Fibroblast of skin of right quadriceps (primary cell): ENCODE measurements around the gene CA7.
"Not testable (repeated sequence)": the region's sequence is repeated elsewhere in the genome, so short reads cannot be mapped to it uniquely, and the experiment has no call there.

Experiments
- DNase-seq: peaks from one replicate; pipeline ENCODE4 v3.0.0-alpha.2; 2013

CA7 gene

GRCh38 chr16:66847533-66848067 lies 3.4 kb downstream of the CA7 start:
- DNase-seq, result no peak

GRCh38 chr16:66848172-66848571 lies 4.0 kb downstream of the CA7 start:
- DNase-seq, result no peak

GRCh38 chr16:66849021-66849420 lies 4.8 kb downstream of the CA7 start:
- DNase-seq, result no peak

- DNase-seq, result no peak
Observed at GRCh38 chr16:66849549-66849948, 5.3 kb downstream of the CA7 start.

GRCh38 chr16:66850115-66850815 lies 6.1 kb downstream of the CA7 start:
- DNase-seq, result no peak

GRCh38 chr16:66851166-66851964 lies 7.2 kb downstream of the CA7 start:
- no peak for DNase-seq

GRCh38 chr16:66853261-66854139 lies 9.3 kb downstream of the CA7 start:
- no peak for DNase-seq

GRCh38 chr16:66856184-66856730 lies 12.0 kb downstream of the CA7 start:
- DNase-seq, result no peak

GRCh38 chr16:66856801-66857200 lies 12.6 kb downstream of the CA7 start:
- DNase-seq, result no peak

- no peak for DNase-seq
Observed at GRCh38 chr16:66857437-66857836, 13.2 kb downstream of the CA7 start.

- DNase-seq, result peak; percentile 31
Observed at GRCh38 chr16:66858740-66859396, 14.7 kb downstream of the CA7 start.

GRCh38 chr16:66859397-66860068 lies 15.3 kb downstream of the CA7 start:
- no peak for DNase-seq

GRCh38 chr16:66862023-66862520 lies 17.9 kb downstream of the CA7 start:
- no peak for DNase-seq

GRCh38 chr16:66863707-66864106 lies 19.5 kb downstream of the CA7 start:
- no peak for DNase-seq

GRCh38 chr16:66869424-66869823 lies 25.2 kb downstream of the CA7 start:
- DNase-seq, result no peak

GRCh38 chr16:66871363-66871762 lies 27.1 kb downstream of the CA7 start:
- DNase-seq, result not testable (repeated sequence)

- no peak for DNase-seq
Observed at GRCh38 chr16:66871840-66872239, 27.6 kb downstream of the CA7 start.

- no peak for DNase-seq
Observed at GRCh38 chr16:66872559-66872942, 28.3 kb downstream of the CA7 start.

- DNase-seq, result peak; percentile 100
Observed at GRCh38 chr16:66872943-66873684, 28.9 kb downstream of the CA7 start.

GRCh38 chr16:66873685-66874055 lies 29.5 kb downstream of the CA7 start:
- no peak for DNase-seq
